Body of pancreas (tissue), 4 donors: Measurements from ENCODE around the gene NDUFAB1.

ENCODE experiments used
- POLR2A ChIP-seq, 3 donors: fragments of 450-650 bp; IDR thresholded peaks; one replicate each; pipeline ENCODE4 v1.6.1; 2016; ENCODE audit warnings: antibody characterized with exemption in 3 of 3, mild to moderate bottlenecking in 2 of 3
- TF ChIP-seq, protein P1 (sequence below), 7 experiments: fragments of 450-650 bp in 4 of 7; fragments of 200-600 bp in 3 of 7; sonication (generic) in 3 of 7; IDR thresholded peaks; one replicate each; pipeline ENCODE4 v1.5.1; 2016 to 2019; ENCODE audit warnings: antibody characterized with exemption in 7 of 7

DNA sequence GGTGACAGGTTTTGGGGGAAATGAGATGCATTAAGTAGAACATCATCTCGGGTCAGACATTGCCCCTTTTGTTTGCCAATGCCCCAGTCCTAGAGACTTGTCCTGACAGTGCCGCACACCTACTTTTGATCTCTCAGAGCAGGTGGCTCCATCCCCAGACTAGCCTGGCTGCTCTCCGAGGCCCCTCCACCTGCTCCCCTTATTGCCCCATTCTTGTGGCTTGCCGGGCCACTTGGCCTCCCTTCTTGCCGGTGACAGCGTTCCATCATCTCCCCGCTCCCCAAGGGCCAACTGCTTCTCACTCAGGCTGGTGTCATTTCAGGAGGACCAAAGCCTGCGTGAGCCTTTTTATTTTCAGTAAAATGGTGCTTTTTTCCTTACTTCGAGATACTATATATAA, 23.7 kb downstream of the NDUFAB1 start:
- TF ChIP-seq, protein P1, sequence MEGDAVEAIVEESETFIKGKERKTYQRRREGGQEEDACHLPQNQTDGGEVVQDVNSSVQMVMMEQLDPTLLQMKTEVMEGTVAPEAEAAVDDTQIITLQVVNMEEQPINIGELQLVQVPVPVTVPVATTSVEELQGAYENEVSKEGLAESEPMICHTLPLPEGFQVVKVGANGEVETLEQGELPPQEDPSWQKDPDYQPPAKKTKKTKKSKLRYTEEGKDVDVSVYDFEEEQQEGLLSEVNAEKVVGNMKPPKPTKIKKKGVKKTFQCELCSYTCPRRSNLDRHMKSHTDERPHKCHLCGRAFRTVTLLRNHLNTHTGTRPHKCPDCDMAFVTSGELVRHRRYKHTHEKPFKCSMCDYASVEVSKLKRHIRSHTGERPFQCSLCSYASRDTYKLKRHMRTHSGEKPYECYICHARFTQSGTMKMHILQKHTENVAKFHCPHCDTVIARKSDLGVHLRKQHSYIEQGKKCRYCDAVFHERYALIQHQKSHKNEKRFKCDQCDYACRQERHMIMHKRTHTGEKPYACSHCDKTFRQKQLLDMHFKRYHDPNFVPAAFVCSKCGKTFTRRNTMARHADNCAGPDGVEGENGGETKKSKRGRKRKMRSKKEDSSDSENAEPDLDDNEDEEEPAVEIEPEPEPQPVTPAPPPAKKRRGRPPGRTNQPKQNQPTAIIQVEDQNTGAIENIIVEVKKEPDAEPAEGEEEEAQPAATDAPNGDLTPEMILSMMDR (IDR thresholded peaks at IDR 0.05) = no peak
- TF ChIP-seq POLR2A (IDR thresholded peaks at IDR 0.05) = no peak
